ENCODE results near the gene CSMD2. TPM values are rescaled to one million over a fixed set of nuclear protein-coding genes. Genes with fewer than 3 reads are reported as not detected.

CSMD2 gene
- total RNA-seq, 1 donor from 2014 or later, result 0.55 TPM

DNA sequence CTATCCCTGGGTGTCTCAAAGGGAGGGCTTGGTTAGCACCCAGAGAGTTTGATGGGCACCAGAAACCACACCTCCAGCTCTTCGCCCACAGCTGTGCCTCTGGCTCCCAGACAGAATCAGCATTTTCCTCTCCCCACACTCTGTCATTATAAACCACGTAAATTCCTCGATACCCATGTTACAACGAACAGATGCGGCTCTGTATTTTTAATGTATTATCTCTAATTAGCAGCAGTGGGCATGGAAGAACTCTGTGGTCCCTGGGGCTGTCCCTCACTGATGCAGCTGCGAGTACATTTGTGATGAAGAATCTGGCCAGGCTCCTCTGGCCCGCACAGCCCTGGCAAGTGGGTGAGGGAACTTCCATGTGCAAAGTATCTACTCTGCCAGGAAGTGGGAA is 290.4 kb downstream of the CSMD2 start:
- H3K4me3 Mint-ChIP-seq (ENCODE audit: unreplicated experiment), result no peak overlapping the region
- no peak overlapping the region for H3K27ac Mint-ChIP-seq (ENCODE audit: unreplicated experiment)
- H3K9me3 Mint-ChIP-seq (ENCODE audit: low read depth), result peaks cover 13% of the 10 kb centered on the region
- H3K4me1 Mint-ChIP-seq (ENCODE audit: low read depth), result no peaks in the 10 kb centered on the region
- TF ChIP-seq, protein P1, sequence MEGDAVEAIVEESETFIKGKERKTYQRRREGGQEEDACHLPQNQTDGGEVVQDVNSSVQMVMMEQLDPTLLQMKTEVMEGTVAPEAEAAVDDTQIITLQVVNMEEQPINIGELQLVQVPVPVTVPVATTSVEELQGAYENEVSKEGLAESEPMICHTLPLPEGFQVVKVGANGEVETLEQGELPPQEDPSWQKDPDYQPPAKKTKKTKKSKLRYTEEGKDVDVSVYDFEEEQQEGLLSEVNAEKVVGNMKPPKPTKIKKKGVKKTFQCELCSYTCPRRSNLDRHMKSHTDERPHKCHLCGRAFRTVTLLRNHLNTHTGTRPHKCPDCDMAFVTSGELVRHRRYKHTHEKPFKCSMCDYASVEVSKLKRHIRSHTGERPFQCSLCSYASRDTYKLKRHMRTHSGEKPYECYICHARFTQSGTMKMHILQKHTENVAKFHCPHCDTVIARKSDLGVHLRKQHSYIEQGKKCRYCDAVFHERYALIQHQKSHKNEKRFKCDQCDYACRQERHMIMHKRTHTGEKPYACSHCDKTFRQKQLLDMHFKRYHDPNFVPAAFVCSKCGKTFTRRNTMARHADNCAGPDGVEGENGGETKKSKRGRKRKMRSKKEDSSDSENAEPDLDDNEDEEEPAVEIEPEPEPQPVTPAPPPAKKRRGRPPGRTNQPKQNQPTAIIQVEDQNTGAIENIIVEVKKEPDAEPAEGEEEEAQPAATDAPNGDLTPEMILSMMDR (IDR thresholded peaks at IDR 0.05), result no peak
- no peaks in the 10 kb centered on the region for H3K27me3 Mint-ChIP-seq (ENCODE audit: low read depth)
- no peak for DNase-seq (ENCODE audit: low spot score)
- H3K36me3 Mint-ChIP-seq (ENCODE audit: low read depth), result no peaks in the 10 kb centered on the region

DNA sequence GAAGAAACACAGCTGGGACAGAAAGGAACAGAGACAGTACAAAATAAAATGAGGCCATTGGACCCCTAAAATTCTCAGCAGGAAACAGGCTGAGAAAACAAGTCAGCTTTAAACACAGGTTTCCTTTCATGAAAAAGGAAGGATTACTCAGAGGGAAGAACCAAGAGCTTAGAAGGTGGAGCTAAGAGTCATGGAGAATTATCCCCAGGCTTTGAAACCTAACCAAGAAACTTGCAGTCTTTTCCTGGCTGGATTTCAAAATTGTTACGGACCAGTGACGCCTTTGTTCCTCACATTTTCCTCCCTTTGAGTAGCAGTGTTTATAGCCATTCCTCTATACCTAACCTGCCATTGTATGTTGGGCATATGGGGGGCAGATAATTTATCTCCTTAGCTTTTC is 292.3 kb downstream of the CSMD2 start:
- Mint-ChIP-seq H3K27ac (ENCODE audit: unreplicated experiment) (no peak overlapping the region), H3K27me3 (ENCODE audit: low read depth) (no peaks in the 10 kb centered on the region), H3K9me3 (ENCODE audit: low read depth) (peaks cover 15% of the 10 kb centered on the region), H3K36me3 (ENCODE audit: low read depth) (no peaks in the 10 kb centered on the region), H3K4me3 (ENCODE audit: unreplicated experiment) (no peak overlapping the region), H3K4me1 (ENCODE audit: low read depth) (no peaks in the 10 kb centered on the region)
- no peak for DNase-seq (ENCODE audit: low spot score)
- TF ChIP-seq, protein P1 (IDR thresholded peaks at IDR 0.05), result no peak

- H3K4me3 Mint-ChIP-seq (ENCODE audit: unreplicated experiment), result no peak overlapping the region
- TF ChIP-seq, protein P1 (IDR thresholded peaks at IDR 0.05), result no peak
- H3K4me1 Mint-ChIP-seq (ENCODE audit: low read depth), result no peaks in the 10 kb centered on the region
- peaks cover 20% of the 10 kb centered on the region for H3K9me3 Mint-ChIP-seq (ENCODE audit: low read depth)
- DNase-seq (ENCODE audit: low spot score), result no peak
- no peaks in the 10 kb centered on the region for H3K27me3 Mint-ChIP-seq (ENCODE audit: low read depth)
- H3K27ac Mint-ChIP-seq (ENCODE audit: unreplicated experiment), result no peak overlapping the region
- no peaks in the 10 kb centered on the region for H3K36me3 Mint-ChIP-seq (ENCODE audit: low read depth)
These were observed 292.8 kb downstream of the CSMD2 start for GRCh38 chr1:33872275-33872674.

- no peaks in the 10 kb centered on the region for H3K36me3 Mint-ChIP-seq (ENCODE audit: low read depth)
- H3K4me3 Mint-ChIP-seq (ENCODE audit: unreplicated experiment), result no peak overlapping the region
- no peaks in the 10 kb centered on the region for H3K4me1 Mint-ChIP-seq (ENCODE audit: low read depth)
- H3K27ac Mint-ChIP-seq (ENCODE audit: unreplicated experiment), result no peak overlapping the region
- TF ChIP-seq, protein P1 (IDR thresholded peaks at IDR 0.05), result no peak
- no peak for DNase-seq (ENCODE audit: low spot score)
- peaks cover 13% of the 10 kb centered on the region for H3K9me3 Mint-ChIP-seq (ENCODE audit: low read depth)
- no peaks in the 10 kb centered on the region for H3K27me3 Mint-ChIP-seq (ENCODE audit: low read depth)
These were observed 297.3 kb downstream of the CSMD2 start for GRCh38 chr1:33867684-33868083.

- Mint-ChIP-seq H3K36me3 (ENCODE audit: low read depth) (no peaks in the 10 kb centered on the region), H3K9me3 (ENCODE audit: low read depth) (peaks cover 10% of the 10 kb centered on the region), H3K27ac (ENCODE audit: unreplicated experiment) (no peak overlapping the region), H3K27me3 (ENCODE audit: low read depth) (no peaks in the 10 kb centered on the region), H3K4me1 (ENCODE audit: low read depth) (no peaks in the 10 kb centered on the region), H3K4me3 (ENCODE audit: unreplicated experiment) (no peak overlapping the region)
- DNase-seq (ENCODE audit: low spot score), result no peak
- TF ChIP-seq, protein P1 (IDR thresholded peaks at IDR 0.05), result no peak
These were observed 298.7 kb downstream of the CSMD2 start for GRCh38 chr1:33866281-33866680.
